ENCODE results near the gene SERHL2. TPM values are rescaled to one million over a fixed set of nuclear protein-coding genes. Genes with fewer than 3 reads are reported as not detected.
"Not testable (repeated sequence)": the region's sequence is repeated elsewhere in the genome, so short reads cannot be mapped to it uniquely, and the experiment has no call there.

The SERHL2 gene
- total and polyA plus RNA-seq, 2 experiments from 2014 or later = 2.7 to 5.2 TPM

- TF ChIP-seq CTCF (IDR thresholded peaks at IDR 0.05; ENCODE audit: low read depth, low read length) = no peak
- Histone ChIP-seq H3K9me3 (ENCODE audit: low read depth) (no peaks in the 10 kb centered on the region), H3K36me3 (no peaks in the 10 kb centered on the region), H3K4me1 (ENCODE audit: low read depth) (peaks cover 8% of the 10 kb centered on the region), H3K27ac (peak overlapping the region; percentile 99), H3K27me3 (no peaks in the 10 kb centered on the region), H3K4me3 (no peak overlapping the region)
- DNase-seq (ENCODE audit: low read depth in 1 of 2, low spot score in 1 of 2) = no peak
Observed at GRCh38 chr22:42612336-42612735, 58.6 kb downstream of the SERHL2 start.

- no peaks in the 10 kb centered on the region for H3K9me3 ChIP-seq (ENCODE audit: low read depth)
- H3K36me3 ChIP-seq = no peaks in the 10 kb centered on the region
- TF ChIP-seq CTCF (IDR thresholded peaks at IDR 0.05; ENCODE audit: low read depth, low read length) = no peak
- H3K27me3 ChIP-seq = no peaks in the 10 kb centered on the region
- H3K27ac ChIP-seq = peak overlapping the region; percentile 99
- peak in 1 of 2 donors; percentile 28 for DNase-seq (ENCODE audit: low read depth in 1 of 2, low spot score in 1 of 2)
- H3K4me3 ChIP-seq = peak overlapping the region; percentile 79
- peaks cover 8% of the 10 kb centered on the region for H3K4me1 ChIP-seq (ENCODE audit: low read depth)
Observed at GRCh38 chr22:42613872-42614301, 60.1 kb downstream of the SERHL2 start.

- H3K9me3 ChIP-seq (ENCODE audit: low read depth) = no peaks in the 10 kb centered on the region
- no peaks in the 10 kb centered on the region for H3K36me3 ChIP-seq
- H3K4me3 ChIP-seq = peak within 1 kb of the TSS; percentile 79
- H3K4me1 ChIP-seq (ENCODE audit: low read depth) = peaks cover 8% of the 10 kb centered on the region
- TF ChIP-seq CTCF (IDR thresholded peaks at IDR 0.05; ENCODE audit: low read depth, low read length) = peak; percentile 24
- no peaks in the 10 kb centered on the region for H3K27me3 ChIP-seq
- DNase-seq (ENCODE audit: low read depth in 1 of 2, low spot score in 1 of 2) = peak; percentile 99
- H3K27ac ChIP-seq = peak within 1 kb of the TSS; percentile 99
Observed at GRCh38 chr22:42614312-42615091, 60.7 kb downstream of the SERHL2 start, which contains the start of gene POLDIP3. Gene POLDIP3 (minus strand): TSS chr22:42614883. CDS start chr22:42614857, 26 bp downstream.

- TF ChIP-seq CTCF (IDR thresholded peaks at IDR 0.05; ENCODE audit: low read depth, low read length) = no peak
- DNase-seq (ENCODE audit: low read depth in 1 of 2, low spot score in 1 of 2) = peak; percentile 95 to 99
- no peaks in the 10 kb centered on the region for H3K36me3 ChIP-seq
- peak overlapping the region; percentile 99 for H3K27ac ChIP-seq
- peaks cover 8% of the 10 kb centered on the region for H3K4me1 ChIP-seq (ENCODE audit: low read depth)
- H3K27me3 ChIP-seq = no peaks in the 10 kb centered on the region
- H3K4me3 ChIP-seq = peak overlapping the region; percentile 79
- H3K9me3 ChIP-seq (ENCODE audit: low read depth) = no peaks in the 10 kb centered on the region
Observed at GRCh38 chr22:42615092-42615859, 61.5 kb downstream of the SERHL2 start.

GRCh38 chr22:42615860-42616175, 62.1 kb downstream of the SERHL2 start:
- H3K36me3 ChIP-seq; H3K4me1 ChIP-seq (ENCODE audit: low read depth); H3K4me3 ChIP-seq; H3K9me3 ChIP-seq (ENCODE audit: low read depth); DNase-seq (ENCODE audit: low read depth in 1 of 2, low spot score in 1 of 2); H3K27me3 ChIP-seq: not testable (repeated sequence)
- peak overlapping the region; percentile 99 for H3K27ac ChIP-seq

Measured in cardiac muscle cell (in vitro differentiated cells and primary cell).